HG02610 (cell line): ENCODE data around the gene PANX2.

Experiments used
- ATAC-seq: cut with Tn5 transposase; IDR thresholded peaks from one replicate; pipeline ENCODE4 v1.9.1; 2021; ENCODE audit warnings: mild to moderate bottlenecking, moderate library complexity; ENCODE audit not compliant: unreplicated experiment

PANX2 gene

DNA sequence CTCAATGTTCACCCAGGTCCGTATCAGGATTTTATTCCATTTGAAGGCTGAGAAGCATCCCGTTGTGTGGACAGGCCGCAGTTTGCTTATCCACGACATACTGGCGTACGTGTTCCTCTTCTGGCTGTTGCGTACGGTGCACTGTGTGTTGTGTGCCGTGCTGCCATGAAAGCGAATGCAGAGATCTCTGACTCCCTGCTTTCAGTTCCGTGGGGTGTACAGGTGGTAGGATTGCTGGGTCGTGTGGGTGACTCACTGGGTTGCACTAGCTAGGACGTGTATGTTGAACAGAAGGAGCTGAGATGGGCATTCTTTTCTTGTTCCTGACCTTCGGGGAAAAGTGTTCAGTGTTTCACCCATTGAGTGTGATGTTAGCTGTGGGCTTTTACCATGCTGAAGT is 40.6 kb downstream of the PANX2 start:
- no peak for ATAC-seq

DNA sequence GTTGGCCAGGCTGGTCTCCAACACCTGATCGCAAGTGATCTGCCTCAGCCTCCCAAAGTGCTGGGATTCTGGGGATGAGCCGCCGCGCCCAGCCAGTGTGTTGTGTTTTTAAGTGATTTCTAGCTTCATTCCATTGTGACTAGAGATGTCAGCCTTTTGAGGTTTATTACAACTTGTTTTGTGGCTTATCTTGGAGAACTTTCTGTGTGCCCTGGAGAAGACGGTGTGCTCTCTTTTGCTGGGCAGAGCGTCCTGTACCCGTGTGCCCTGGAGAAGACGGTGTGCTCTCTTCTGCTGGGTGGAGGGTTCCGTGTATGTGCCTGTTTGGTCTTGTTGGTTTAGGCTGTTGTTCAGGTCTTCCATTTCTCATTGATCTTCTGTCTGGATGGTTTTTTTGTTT is 42.7 kb downstream of the PANX2 start:
- no peak for ATAC-seq

DNA sequence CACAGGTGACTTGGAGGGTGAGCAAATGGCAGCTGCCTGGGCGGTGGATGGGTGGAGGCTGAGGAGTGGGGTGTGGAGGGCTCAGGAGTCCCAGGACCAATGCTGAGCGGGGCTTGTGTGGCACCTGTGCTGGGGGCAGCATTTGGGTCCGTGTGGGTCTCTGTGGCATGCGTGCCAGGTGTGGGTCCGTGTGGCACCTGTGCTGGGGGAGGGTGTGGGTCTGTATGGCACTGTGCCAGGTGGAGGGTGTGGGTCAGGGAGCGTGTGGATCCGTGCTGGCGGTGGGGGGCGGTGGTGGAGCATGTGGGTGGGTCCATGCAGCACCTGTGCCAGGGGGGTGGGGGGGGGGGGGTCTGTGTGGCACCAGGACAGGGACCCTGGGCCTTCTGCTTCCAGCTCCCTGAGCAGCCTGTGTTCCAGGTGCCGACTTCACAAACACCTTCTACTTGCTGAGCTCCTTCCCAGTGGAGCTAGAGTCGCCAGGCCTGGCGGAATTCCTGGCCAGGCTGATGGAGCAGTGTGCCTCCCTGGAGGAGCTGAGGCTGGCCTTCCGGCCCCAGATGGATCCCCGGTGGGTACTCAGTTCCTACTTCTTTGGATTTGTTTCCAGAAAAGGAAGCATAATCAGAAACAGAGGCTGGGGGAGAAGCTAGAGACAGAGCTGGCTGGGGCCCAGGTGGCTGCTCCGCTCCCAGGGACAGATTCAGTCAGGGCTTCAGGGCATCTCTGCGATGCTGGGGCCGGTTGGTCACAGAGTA is 44.9 kb downstream of the PANX2 start:
- ATAC-seq: no peak

DNA sequence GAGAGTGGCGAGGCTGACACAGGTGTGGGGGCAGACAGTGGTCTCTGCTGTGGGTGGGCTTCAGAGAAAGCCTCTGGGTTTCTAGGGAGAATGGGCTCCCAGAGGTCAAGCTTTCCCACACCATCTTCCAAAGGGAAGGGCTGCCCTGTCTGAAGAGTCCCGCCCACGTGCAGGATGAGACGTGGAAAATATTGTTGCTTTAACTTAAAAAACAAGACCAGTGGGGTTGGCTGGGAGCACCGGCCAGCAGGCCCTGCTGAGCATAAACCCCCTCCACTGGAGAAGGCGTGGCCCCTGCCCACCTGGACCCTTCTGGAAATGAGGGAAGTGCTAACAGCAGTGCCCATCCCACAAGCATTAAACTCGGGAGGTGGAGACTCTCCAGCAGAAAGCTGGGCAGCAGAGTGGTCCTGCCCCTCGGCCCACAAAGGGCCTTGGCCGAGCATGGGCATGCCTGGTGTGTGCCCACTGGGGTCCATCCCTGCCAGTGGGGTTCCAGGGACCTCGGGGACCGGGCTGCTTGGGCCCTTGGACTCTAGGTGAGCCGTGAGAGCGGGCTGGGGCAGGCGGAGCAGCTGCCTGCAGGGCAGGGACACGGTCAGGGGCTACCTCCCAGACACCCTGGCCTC is 45.6 kb downstream of the PANX2 start:
- no peak for ATAC-seq

DNA sequence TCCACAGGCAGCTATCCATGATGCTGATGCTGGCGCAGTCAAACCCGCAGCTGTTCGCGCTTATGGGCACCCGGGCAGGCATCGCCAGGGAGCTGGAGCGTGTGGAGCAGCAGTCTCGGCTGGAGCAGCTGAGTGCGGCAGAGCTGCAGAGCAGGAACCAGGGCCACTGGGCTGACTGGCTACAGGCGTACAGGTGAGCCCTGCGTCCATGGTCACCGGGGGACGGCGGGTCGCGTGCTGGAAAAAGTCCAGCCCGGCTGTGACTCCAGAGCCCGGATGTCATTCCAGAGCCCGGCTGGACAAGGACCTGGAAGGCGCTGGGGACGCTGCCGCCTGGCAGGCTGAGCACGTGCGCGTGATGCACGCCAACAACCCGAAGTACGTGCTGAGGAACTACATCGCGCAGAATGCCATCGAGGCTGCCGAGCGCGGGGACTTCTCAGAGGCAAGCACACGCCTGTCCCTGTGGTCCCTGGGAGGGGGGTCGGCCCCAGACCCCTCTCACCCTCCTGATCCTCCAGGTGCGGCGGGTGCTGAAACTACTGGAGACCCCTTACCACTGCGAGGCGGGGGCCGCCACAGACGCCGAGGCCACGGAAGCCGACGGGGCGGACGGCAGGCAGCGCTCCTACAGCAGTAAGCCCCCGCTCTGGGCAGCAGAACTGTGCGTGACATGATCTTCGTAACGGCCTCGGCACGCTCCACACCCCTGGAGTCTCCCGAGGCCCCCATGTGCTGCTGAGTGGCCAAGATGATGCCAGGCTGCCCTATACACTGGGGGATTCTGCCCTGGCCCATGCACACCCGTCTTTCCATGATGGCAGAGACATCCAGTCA is 46.4 kb downstream of the PANX2 start:
- no peak for ATAC-seq

DNA sequence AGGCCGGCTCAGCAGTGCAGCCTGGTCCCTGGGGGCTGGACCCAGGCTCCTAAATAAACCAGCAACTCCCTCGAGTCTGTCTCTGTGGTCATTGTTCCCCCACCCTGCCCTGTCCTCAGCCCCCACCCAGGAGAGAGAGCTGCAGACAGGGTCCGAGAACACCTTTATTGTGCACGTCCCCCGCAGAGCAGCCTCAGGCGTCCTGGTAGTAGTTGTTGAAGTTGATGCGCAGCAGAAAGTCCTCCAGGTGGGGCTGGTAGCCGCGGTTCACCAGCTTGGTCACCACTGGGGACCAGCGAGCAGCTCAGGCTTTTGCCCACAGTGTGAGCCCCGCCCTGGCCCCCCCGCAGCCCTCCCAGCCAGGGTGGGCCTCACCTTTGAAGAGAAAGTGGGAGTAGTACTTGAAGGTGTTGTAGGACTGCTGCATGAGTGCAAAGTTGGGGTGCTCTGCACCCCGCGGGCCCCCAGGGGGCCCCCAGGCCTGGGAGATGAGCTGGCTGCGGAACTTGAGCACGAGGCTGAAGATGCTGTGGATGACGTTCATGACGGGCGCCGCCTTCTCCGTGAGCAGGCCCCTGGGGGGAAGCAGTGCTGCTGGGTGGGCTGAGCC is 47.1 kb downstream of the PANX2 start:
- no peak for ATAC-seq

DNA sequence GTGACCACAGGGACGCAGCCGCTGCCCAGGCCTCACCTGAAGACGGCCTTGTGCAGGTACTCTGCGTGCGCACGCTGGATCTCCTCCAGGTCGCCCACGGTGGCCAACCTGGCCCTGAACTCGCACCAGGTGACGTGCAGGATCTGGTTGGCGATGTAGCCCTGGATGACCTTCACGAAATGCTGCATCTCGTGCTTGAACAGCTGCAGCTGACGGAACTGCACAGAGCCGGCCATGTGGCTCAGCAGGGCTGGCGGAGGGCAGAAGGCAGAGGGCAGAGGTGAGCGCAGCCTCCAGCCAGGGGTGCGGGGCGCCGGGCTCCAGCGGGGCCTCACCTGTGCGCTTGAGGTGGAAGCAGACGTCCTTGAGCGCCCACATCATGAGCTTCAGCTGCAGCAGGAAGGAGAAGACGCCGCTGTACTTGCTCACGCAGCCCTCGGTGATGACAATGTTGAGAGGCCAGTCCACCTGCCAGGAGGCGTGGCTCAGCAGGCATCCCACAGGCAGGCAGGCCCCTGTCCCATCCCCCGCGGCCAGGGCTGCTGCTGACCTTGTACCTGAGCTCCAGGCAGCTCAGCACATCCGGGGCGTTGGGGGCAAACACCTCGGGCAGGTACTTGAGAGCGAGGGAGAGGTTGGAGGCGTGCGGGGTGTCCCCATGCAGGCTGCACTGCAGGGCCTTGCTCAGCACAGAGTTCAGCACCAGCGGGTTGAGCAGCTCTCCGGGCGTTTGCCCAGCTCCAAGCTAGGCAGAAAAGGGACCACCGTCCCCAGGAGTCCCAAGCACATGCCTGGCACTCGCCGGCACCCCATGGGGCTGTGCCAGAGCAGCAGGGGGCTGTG is 47.8 kb downstream of the PANX2 start:
- ATAC-seq: no peak

DNA sequence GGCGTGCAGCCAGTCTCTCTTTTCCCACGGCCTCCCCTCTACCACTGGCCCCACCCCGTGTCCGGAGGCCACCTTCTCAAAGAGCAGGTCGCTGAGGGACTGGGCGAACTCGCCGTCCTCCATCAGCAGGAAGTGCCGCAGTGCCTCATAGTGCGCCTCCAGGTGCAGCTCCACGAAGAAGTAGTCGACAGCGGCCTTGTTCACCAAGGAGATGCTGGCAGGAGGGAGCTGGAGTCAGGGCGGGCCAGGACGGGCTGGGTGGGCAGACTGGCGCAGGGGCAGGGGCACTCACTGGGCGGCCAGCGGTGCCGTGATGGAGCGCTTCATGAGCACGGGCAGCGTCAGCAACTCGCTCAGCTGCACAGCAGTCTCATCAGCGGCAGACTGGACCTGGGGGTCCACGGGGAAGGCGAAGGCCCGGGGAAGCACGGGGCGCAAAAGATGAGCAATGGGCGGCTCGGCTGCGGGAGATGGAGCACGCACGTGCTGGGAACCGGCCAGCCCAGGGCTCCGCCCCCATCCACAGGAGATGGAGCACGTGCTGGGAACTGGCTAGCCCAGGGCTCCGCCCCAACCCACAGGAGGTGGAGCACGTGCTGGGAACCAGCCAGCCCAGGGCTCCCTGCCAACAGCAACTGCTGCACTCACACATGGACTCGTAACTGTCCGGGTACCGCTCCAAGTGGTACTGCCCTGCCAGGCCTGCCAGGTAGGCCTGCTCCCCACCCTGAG is 48.6 kb downstream of the PANX2 start:
- no peak for ATAC-seq

DNA sequence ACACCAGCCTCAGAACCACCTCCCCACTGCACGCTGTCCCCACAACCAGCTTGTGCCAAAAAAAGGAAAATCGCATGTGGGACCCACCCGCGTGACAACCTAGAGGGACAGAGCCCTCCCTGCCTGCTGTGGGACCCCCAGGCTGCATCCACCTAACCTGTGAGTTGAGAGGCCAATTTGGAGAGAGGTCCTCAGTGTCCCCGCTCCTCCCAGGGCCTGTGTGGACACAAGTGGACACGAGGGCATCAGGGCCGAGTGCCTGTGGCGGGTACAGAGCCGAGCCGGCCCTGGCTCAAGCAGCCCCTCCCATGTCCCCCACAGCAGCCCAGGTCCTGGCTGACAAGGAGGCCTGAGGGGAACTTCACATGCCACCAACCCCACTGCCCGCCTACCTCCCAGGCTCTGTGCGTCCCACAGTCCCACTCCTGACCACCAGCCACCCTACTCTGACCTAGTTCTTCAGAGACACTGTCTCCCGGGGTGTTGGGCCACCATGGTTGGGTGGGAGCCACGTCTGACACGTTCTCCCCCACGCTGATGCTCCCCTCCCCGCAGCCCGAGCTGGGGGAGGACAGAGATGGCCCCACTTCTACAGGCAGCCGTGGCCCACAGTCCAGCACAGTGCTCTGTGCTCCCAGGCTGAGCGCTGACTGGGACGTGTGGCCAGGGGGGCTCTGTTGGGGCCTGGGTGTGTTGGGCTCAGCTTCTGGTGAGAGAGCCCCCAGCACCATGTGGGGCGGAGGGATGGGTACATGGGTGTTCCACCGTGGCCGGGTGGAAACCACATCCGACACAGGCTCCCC is 49.5 kb downstream of the PANX2 start:
- ATAC-seq: no peak

DNA sequence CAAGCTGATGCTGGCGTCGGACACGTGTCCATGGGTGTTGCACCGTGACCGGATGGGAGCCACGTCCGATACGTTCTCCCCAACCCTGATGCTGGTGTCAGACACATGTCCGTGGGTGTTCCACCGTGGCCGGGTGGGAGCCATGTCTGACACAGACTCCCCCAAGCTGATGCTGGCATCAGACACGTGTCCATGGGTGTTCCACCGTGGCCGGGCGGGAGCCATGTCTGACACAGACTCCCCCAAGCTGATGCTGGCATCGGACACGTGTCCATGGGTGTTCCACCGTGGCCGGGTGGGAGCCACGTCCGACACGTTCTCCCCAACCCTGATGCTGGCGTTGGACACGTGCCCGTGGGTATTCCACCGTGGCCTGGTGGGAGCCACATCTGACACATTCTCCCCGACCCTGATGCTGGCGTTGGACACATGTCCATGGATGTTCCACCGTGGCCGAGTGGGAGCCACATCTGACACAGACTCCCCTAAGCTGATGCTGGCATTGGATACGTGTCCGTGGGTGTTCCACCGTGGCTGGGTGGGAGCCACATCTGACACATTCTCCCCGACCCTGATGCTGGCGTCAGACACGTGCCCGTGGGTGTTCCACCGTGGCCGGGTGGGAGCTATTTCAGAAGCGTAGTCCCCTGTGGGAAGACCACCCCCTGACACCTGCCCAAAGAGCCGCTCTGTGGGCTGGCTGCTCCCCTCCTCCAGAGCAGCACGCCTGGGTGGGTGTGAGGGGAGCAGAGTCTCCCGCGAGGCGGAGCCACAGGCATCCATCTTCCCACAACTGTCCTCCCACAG is 50.3 kb downstream of the PANX2 start:
- ATAC-seq: no peak

DNA sequence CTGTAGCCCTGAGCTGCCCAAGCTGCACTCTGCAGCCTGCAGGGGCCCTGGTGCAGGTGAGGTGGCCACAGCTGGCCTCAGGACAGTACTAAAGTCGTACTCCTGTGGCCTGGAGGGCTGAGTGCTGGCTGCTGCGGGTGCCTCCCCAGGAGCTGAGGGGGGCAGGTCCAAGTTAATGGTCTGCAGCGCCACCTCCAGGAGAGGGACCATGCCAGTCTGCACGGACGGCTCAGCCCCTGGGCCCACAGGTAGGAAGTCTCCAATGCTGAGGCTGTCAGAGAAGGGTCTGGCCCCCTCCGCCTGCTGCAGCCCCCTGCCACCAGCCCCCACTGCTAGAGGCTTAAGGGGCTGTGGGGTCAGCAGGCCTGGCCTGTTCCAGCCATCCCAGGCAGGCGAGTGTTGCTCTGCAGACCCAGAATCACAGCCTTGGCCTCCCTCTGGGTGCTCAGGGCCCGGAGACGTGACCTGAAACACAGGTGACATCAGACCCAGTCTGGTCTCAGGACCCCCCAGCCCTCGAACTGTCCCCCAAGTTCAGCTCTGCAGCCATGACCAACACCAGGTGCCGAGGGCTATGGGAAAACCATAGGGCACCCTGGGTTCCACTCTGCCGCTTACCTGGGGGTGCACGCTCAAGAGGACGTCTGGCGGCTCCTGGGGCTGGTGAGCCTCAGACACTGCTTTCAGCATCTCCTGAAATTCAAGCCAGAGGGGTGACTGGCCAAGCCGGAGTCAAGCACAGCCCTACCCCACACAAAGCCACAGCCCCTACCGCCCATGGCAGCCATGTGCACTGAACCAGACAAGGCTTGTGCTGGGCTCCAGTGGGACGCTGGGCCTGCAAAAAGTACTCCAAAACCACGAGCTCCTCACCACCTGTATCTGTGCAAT is 51.1 kb downstream of the PANX2 start:
- no peak for ATAC-seq

DNA sequence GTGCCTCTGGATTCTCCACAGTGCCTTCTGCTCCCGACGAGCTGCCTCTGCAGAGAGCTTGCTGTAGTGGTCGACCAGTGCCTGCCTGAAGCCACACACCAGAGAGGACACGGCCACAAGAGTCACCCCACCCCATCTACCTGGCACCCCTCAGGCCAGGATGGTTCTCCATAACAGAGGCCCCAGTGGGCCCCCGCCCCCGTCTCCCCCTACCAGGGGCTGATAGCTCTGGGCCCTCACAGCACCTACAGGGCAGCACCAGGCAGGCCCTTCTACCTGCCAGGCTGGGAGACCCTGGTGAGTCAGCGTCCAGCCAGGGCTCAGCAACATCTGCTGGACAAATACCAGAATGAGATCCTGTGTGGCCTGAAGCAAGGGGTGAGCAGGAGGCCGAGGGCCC is 52.0 kb downstream of the PANX2 start:
- ATAC-seq: no peak

DNA sequence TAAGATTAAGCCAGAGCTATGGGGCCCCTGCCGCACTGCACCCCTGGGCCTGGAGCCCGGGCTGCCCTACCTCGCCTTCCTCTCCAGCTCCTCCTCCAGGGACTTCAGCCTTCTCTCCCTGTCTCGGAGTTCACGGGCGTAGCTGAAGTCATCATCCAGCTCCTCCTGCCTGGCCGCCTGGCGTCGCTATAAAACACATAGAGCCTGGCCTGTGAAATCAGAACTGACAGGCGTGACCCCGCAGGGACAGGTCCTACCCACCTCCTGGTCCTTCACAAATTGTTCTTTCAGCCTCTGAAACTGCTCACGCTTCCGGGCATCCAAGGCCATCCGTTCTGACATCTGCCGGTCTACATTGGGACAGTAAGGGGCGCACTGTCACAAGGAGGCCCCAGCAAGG is 53.5 kb downstream of the PANX2 start:
- no peak for ATAC-seq

DNA sequence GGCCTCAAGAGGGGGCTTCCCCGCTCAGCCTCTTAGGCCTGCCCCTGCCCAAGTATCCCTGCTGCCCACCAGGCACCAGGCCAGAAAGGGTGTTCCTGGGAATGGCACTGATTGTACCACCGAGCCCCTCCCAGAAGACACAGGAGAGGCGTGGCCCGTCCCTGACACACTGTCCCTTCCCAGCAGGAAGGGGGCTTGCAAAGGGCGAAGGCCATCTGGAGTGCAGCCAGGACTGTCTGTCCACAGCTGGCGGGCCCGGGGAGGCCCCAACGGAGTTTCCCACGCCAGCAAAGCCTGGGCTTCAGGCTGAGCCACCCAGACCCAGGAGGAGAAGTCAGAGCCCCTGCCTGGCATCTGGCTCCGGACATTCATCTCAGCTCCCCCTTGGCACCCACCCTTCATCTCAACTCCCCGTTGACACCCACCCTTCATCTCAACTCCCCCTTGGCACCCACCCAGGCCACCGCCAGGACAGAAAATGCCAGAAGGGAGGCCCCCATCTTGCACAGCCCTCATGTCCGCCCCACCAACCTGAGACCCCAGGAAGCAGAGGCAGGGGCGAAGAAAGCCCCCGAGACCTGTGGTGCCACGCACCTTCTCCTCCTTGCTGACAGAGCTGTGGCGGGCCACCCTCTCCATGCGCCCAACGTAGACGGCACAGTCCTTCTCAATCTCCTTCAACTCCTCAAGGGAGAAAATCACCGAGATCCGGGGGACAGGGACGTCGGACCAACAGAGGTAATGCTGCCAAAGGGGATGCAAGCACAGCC is 54.9 kb downstream of the PANX2 start:
- ATAC-seq: no peak

DNA sequence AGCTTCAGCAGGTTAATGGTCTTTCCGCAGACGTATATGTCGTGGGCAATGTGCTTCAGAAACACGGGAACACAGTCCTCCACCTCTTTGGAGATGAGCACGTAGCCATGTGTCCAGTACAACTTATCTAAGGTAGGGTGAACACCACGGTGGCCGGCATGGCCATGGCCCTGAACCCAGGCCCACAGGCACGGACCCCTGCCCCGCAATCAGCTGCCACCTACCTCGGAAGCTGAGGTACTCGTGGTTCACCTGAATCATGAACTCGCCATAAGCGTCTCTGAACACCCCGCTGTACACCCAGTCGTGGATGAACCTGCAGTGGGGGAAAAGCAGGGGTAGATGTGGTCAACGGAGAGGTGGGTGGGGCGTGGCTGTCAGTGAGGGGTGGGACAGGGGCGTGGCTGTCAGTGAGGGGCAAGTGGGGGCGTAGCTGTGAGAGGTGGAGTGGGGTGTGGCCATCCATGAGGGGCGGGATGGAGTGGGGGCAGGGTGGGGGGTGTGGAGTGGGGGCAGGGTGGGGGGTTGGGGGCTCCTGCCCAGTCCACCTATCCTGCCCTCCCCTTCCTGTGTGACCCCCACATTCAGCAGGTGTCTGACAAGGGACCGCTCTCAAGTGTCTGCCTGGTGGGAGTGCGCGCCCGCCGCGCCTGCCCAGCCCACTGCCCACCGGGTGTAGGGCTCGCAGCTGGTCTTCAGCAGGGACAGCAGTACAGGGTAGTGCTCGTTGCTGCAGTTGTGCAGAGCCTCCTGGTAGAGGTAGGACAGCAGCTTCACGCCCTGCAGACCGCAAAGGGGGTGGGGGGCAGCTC is 55.7 kb downstream of the PANX2 start:
- no peak for ATAC-seq

DNA sequence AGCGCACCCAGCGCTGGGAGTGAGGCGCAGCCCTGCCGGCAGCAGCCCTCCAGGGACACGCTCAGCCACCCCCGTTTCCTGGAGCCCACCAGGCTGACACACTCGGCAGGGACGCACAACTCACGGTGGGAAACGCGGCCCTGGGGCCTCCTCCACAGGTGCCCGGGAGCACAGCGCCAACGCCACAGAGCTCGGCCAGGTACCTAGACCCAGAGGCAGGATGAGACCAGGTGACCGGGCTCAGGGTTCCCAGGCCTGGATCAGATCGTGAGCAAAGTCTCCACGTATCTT is 56.3 kb downstream of the PANX2 start:
- ATAC-seq: no peak
